Lower leg skin (tissue), 4 donors: Measurements from ENCODE around the gene VIT. TPM values are rescaled to one million over a fixed set of nuclear protein-coding genes. Genes with fewer than 3 reads are reported as not detected.
A peak's percentile ranks its signal among the peaks of the same experiment; 100 is the strongest.

Source experiments
- DNase-seq, 2 donors: peaks; one replicate each; pipeline ENCODE4 v3.0.0-alpha.2; 2019; ENCODE audit warnings: low spot score in 2 of 2
- H3K4me3 ChIP-seq: fragments of 200-600 bp; sonication (generic); 2 replicates; pipeline ENCODE4 v1.5.1; 2017; ENCODE audit warnings: mild to moderate bottlenecking, low read depth; ENCODE audit not compliant: poor library complexity, severe bottlenecking
- CTCF ChIP-seq, 3 donors: fragments of 450-650 bp; IDR thresholded peaks; one replicate each; pipeline ENCODE4 v1.5.1; 2016; ENCODE audit warnings: antibody characterized with exemption in 3 of 3, mild to moderate bottlenecking in 3 of 3, moderate library complexity in 2 of 3
- POLR2A ChIP-seq, 2 donors: fragments of 450-650 bp; IDR thresholded peaks; one replicate each; pipeline ENCODE4 v1.6.1; 2016 to 2017; ENCODE audit warnings: antibody characterized with exemption in 2 of 2, mild to moderate bottlenecking in 1 of 2, moderate library complexity in 1 of 2
- WGBS, 2 donors: methylation state at CpG; one replicate each; pipeline ENCODE4 v1.1.5; 2018; 5-methylcytosine and 5-hydroxymethylcytosine counted together
- intact Hi-C: fragments of 100-400 bp; cut with DNase I; formaldehyde crosslinking; loops from one replicate; pipeline ENCODE4 v1.15.0; 2023; ENCODE audit warnings: low total_unique reads
- total RNA-seq, 4 donors: library from RNA; depleted of rRNA; stranded (reverse); fragments of >200 nt; gene quantifications; one replicate each; pipeline ENCODE4 v1.1.0, GENCODE V29; 2016

VIT gene
- total RNA-seq, 4 donors from 2014 or later, result 10.0 to 23.7 (median 13.8) TPM

- DNase-seq, result no peak
- 50 to 72% methylated on average over 2 of the region's 2 CpGs for WGBS, 2 donors
- intact Hi-C loops, result no loop called here
- TF ChIP-seq CTCF (IDR thresholded peaks at IDR 0.05) (no peak), POLR2A (IDR thresholded peaks at IDR 0.05) (no peak)
- H3K4me3 ChIP-seq, result no peak overlapping the region
Observed at GRCh38 chr2:36701918-36702317, 5.4 kb downstream of the VIT start.

DNA sequence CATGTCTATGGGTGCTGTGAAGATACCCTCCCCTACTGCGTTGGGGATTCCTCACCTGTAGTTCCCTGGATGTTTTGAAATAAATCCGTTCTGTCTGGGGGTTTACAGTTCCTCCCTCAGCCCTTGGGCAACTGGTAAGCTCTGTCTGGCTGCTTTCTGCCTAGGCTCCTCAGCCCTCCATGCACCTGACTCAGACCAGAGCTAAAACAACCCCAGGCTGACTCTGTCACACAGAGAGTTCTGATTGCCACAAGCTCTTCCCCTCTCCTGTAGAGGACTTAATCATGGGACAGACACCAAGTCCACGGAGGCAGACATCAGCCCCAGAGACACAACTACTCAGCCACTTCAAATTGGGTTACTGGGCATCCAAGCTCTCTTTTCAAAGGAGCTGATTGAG, 6.3 kb downstream of the VIT start:
- WGBS, 2 donors, result 76 to 83% methylated on average over 3 of the region's 3 CpGs
- intact Hi-C loops, result no loop called here
- no peak for DNase-seq

GRCh38 chr2:36704475-36705150, 8.1 kb downstream of the VIT start:
- WGBS, 2 donors, result 57 to 60% methylated on average over 6 of the region's 6 CpGs
- no peak for TF ChIP-seq CTCF (IDR thresholded peaks at IDR 0.05)
- no peak for TF ChIP-seq POLR2A (IDR thresholded peaks at IDR 0.05)
- peak in 1 of 2 donors; percentile 58 for DNase-seq
- intact Hi-C loops, result no loop called here
- no peak overlapping the region for H3K4me3 ChIP-seq

More for the DNA sequence above, 6.3 kb downstream of the VIT start:
- no peak overlapping the region for H3K4me3 ChIP-seq
- no peak for TF ChIP-seq POLR2A (IDR thresholded peaks at IDR 0.05)
- TF ChIP-seq CTCF (IDR thresholded peaks at IDR 0.05), result no peak

DNA sequence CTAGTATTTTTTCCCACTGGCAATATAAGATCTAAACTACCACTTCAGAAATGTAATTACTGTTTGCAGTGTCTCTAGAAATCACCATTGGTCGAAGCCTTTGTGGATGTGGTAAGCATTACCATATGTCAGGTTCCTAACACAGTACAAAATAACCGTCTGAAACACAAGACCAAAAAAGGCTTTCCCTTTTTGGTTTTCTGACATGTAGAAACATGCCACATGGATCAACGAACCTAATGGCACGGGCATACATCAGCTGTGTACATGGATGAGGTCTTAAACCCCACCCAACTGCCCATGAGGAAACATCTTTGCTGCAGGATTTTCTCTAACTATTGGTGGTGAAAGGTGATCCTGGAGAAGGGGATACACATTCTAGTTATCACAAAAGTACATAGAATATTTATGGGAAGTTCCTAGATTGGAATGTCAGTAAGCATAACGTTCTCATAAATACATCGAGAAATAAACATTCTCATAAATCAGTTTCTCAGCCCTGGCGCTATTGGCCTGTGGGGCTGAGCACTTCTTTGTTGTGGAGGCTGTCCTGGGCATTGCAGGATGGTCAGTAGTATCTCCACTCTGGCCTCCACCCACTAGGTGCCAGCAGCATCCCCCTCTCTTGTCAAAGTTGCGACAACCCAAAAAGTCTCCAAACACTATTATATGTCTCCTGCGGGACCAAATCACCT, 9.0 kb downstream of the VIT start:
- WGBS, 2 donors, result 61 to 62% methylated on average over 9 of the region's 9 CpGs
- no peak for TF ChIP-seq CTCF (IDR thresholded peaks at IDR 0.05)
- no peak for TF ChIP-seq POLR2A (IDR thresholded peaks at IDR 0.05)
- intact Hi-C loops, result loop anchor here (2.0 kb wide), 1 partner anchor 27 kb away; no protein-coding TSS in a partner anchor
- no peak for DNase-seq
- H3K4me3 ChIP-seq, result no peak overlapping the region

DNA sequence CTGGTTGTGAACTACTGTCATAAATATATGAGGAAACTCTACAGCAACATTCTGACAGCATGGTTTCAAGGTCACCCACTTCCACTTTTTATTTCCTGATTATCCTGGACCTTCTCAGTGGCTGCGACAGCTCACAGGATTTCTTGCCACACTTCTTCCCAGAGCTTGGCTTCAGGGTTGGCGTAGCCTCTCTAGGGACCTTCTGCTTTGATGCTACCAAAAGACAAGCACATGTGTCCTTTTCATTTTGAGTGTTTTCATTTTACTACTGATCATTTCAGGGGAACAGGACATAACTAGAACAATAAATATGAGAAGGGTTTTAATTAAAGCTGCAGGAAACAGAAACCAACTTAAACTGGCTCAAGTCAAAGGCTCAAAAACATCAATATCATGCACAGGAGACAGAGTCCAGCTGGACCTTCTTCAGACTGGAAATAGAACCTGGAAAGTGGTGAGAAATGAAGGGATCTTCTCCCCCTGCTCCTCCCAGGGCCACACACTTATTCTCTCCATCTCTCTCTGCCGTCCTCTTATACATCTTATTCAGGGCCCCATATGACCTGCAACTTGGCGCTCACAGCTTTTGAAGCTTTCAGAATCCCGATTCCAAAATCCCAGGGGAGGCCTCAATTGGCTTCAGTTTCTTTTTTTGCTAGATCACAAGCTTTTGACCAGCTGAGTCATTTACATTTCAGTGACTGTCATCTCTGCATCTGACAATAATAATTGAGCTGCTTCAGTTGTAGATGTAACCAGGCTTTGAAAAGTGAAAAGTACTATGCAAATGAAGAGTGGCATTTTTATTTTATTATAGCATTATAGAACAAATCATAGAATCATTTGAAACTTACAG, 9.7 kb downstream of the VIT start:
- no peak for TF ChIP-seq POLR2A (IDR thresholded peaks at IDR 0.05)
- no peak for TF ChIP-seq CTCF (IDR thresholded peaks at IDR 0.05)
- WGBS, 2 donors, result 58 to 62% methylated on average over 5 of the region's 5 CpGs
- DNase-seq, result peak; percentile 62 to 86
- intact Hi-C loops, result loop anchor here (2.0 kb wide), 1 partner anchor 27 kb away; no protein-coding TSS in a partner anchor
- H3K4me3 ChIP-seq, result no peak overlapping the region
